Endothelial cell of umbilical vein (primary cell): Measurements from ENCODE around the gene RINT1.

ENCODE experiments used
- CTCF ChIP-seq, 2 donors: IDR thresholded peaks; 1 replicate in 1 of 2; 2 replicates in 1 of 2; pipeline ENCODE4 v1.5.1; 2011; ENCODE audit warnings: low read length in 2 of 2, mild to moderate bottlenecking in 2 of 2, moderate library complexity in 2 of 2, control low read depth in 1 of 2, inconsistent platforms in 1 of 2, low read depth in 1 of 2; ENCODE audit not compliant: insufficient read depth in 1 of 2; ENCODE audit errors: extremely low read depth in 1 of 2
- MAX ChIP-seq: IDR thresholded peaks from 2 replicates; pipeline ENCODE4 v1.6.1; 2011; ENCODE audit not compliant: insufficient read depth, insufficient read length
- POLR2AphosphoS5 ChIP-seq: IDR thresholded peaks from 2 replicates; pipeline ENCODE4 v1.6.1; 2012; ENCODE audit warnings: low read depth, mild to moderate bottlenecking, control low read depth, low read length, moderate library complexity; ENCODE audit not compliant: insufficient read depth

DNA sequence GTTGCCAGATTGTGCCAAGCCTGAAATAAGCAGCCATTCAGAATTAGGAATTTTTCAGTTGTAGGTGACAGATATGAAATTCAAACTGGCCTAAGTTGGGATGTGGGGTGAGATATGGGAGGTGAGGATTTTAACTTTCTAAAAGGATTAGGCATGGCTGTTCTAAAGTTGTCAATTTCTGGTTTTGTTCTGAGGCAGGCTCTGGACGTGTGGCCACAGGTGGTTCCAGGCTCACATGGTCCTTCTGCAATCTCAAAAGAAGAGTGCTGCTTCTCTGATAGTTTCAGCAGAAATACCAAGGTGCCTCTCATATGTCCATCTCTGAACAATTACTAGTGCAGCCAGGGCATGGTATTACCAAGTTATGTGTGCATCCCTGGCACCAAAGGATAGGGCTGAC lies 27.9 kb downstream of the RINT1 start:
- TF ChIP-seq MAX (no peak), CTCF (IDR thresholded peaks at IDR 0.05; ENCODE audit: extremely low read depth in 1 of 2, insufficient read depth in 1 of 2, low read depth in 1 of 2, low read length in 2 of 2) (no peak), POLR2AphosphoS5 (no peak)
